Measurements from ENCODE around the gene IFIT1B.
"Not testable (repeated sequence)": the region's sequence is repeated elsewhere in the genome, so short reads cannot be mapped to it uniquely, and the experiment has no call there.

Gene IFIT1B

GRCh38 chr10:89384474-89385340, 6.9 kb downstream of the IFIT1B start:
- DNase-seq (ENCODE audit: low read depth), result no peak

- no peak for DNase-seq (ENCODE audit: low read depth)
These were observed 10.9 kb downstream of the IFIT1B start for GRCh38 chr10:89388806-89389205.

- DNase-seq (ENCODE audit: low read depth), result no peak
These were observed 11.4 kb downstream of the IFIT1B start for GRCh38 chr10:89389254-89389653.

- DNase-seq (ENCODE audit: low read depth), result no peak
These were observed 12.8 kb downstream of the IFIT1B start for GRCh38 chr10:89390476-89391225.

- DNase-seq (ENCODE audit: low read depth), result not testable (repeated sequence)
These were observed 13.3 kb downstream of the IFIT1B start for GRCh38 chr10:89391226-89391576.

GRCh38 chr10:89391907-89392756, 14.3 kb downstream of the IFIT1B start, which contains the start of gene IFIT1:
Gene IFIT1, plus strand, starts transcription at chr10:89392623. Its CDS starts 90 bp downstream, at chr10:89392713.
- no peak for DNase-seq (ENCODE audit: low read depth)

- no peak for DNase-seq (ENCODE audit: low read depth)
These were observed 15.1 kb downstream of the IFIT1B start for GRCh38 chr10:89392974-89393373.

GRCh38 chr10:89393898-89394297, 16.0 kb downstream of the IFIT1B start:
- no peak for DNase-seq (ENCODE audit: low read depth)

GRCh38 chr10:89395141-89395540, 17.3 kb downstream of the IFIT1B start:
- no peak for DNase-seq (ENCODE audit: low read depth)

- no peak for DNase-seq (ENCODE audit: low read depth)
These were observed 20.3 kb downstream of the IFIT1B start for GRCh38 chr10:89398003-89398749.

GRCh38 chr10:89399956-89400355, 22.1 kb downstream of the IFIT1B start:
- no peak for DNase-seq (ENCODE audit: low read depth)

GRCh38 chr10:89403043-89403442, 25.2 kb downstream of the IFIT1B start:
- DNase-seq (ENCODE audit: low read depth), result no peak

GRCh38 chr10:89404104-89405047, 26.5 kb downstream of the IFIT1B start:
- DNase-seq (ENCODE audit: low read depth), result no peak

GRCh38 chr10:89406178-89406577, 28.3 kb downstream of the IFIT1B start:
- DNase-seq (ENCODE audit: low read depth), result not testable (repeated sequence)

GRCh38 chr10:89407792-89408191, 29.9 kb downstream of the IFIT1B start:
- not testable (repeated sequence) for DNase-seq (ENCODE audit: low read depth)

- DNase-seq (ENCODE audit: low read depth), result not testable (repeated sequence)
These were observed 31.4 kb downstream of the IFIT1B start for GRCh38 chr10:89409282-89409681.

GRCh38 chr10:89410551-89410950, 32.7 kb downstream of the IFIT1B start:
- not testable (repeated sequence) for DNase-seq (ENCODE audit: low read depth)

GRCh38 chr10:89411135-89411534, 33.3 kb downstream of the IFIT1B start:
- DNase-seq (ENCODE audit: low read depth), result not testable (repeated sequence)

GRCh38 chr10:89412276-89412675, 34.4 kb downstream of the IFIT1B start:
- not testable (repeated sequence) for DNase-seq (ENCODE audit: low read depth)

GRCh38 chr10:89413398-89413912, 35.6 kb downstream of the IFIT1B start:
- no peak for DNase-seq (ENCODE audit: low read depth)
